HG03378 (cell line): Measurements from ENCODE around the gene LHX2.

Source experiments
- ATAC-seq: cut with Tn5 transposase; IDR thresholded peaks from one replicate; pipeline ENCODE4 v1.9.1; 2021; ENCODE audit warnings: mild to moderate bottlenecking, moderate library complexity; ENCODE audit not compliant: unreplicated experiment

Gene LHX2

GRCh38 chr9:124029617-124030016 is 18.0 kb downstream of the LHX2 start:
- ATAC-seq: no peak

GRCh38 chr9:124030969-124031451 is 19.4 kb downstream of the LHX2 start:
- no peak for ATAC-seq

GRCh38 chr9:124032247-124032646 is 20.7 kb downstream of the LHX2 start:
- ATAC-seq: no peak

GRCh38 chr9:124033348-124033747 is 21.8 kb downstream of the LHX2 start:
- ATAC-seq: no peak

- ATAC-seq: no peak
These were observed 22.4 kb downstream of the LHX2 start for GRCh38 chr9:124033967-124034366.

- no peak for ATAC-seq
These were observed 23.6 kb downstream of the LHX2 start for GRCh38 chr9:124035001-124035650.

- no peak for ATAC-seq
These were observed 25.0 kb downstream of the LHX2 start for GRCh38 chr9:124036578-124036977.

GRCh38 chr9:124037790-124038189 is 26.2 kb downstream of the LHX2 start:
- ATAC-seq: no peak

- no peak for ATAC-seq
These were observed 26.7 kb downstream of the LHX2 start for GRCh38 chr9:124038239-124038638.

GRCh38 chr9:124038790-124039633 is 27.4 kb downstream of the LHX2 start:
- ATAC-seq: no peak

- no peak for ATAC-seq
These were observed 28.8 kb downstream of the LHX2 start for GRCh38 chr9:124040186-124040931.

- ATAC-seq: no peak
These were observed 29.6 kb downstream of the LHX2 start for GRCh38 chr9:124040935-124041816.

GRCh38 chr9:124041817-124042116 is 30.2 kb downstream of the LHX2 start:
- ATAC-seq: no peak

- ATAC-seq: no peak
These were observed 30.7 kb downstream of the LHX2 start for GRCh38 chr9:124042201-124042721.

GRCh38 chr9:124044448-124044847 is 32.9 kb downstream of the LHX2 start:
- no peak for ATAC-seq

GRCh38 chr9:124045076-124045829 is 33.7 kb downstream of the LHX2 start:
- no peak for ATAC-seq

- no peak for ATAC-seq
These were observed 34.2 kb downstream of the LHX2 start for GRCh38 chr9:124045830-124046177.

- no peak for ATAC-seq
These were observed 34.6 kb downstream of the LHX2 start for GRCh38 chr9:124046189-124046588.

GRCh38 chr9:124047251-124047672 is 35.7 kb downstream of the LHX2 start:
- ATAC-seq: no peak

GRCh38 chr9:124050955-124051354 is 39.4 kb downstream of the LHX2 start:
- ATAC-seq: no peak
